Kidney (tissue), 22 donors: ENCODE measurements around the gene TMEM87B. TPM values are rescaled to one million over a fixed set of nuclear protein-coding genes. Genes with fewer than 3 reads are reported as not detected.
A peak's percentile ranks its signal among the peaks of the same experiment; 100 is the strongest.

ENCODE experiments used
- DNase-seq, 5 donors: peaks; one replicate each; pipeline ENCODE4 v3.0.0-alpha.2; 2013 to 2020
- FAIRE-seq: peaks from 2 replicates; lab custom pipeline; 2012; peaks lifted over from hg19 to GRCh38; lab: Jason Lieb, UNC
- H3K27ac ChIP-seq, 2 donors: one replicate each; pipeline ENCODE4 v1.7.0; 2013; ENCODE audit warnings: low read depth in 2 of 2, low read length in 2 of 2, inconsistent platforms in 1 of 2
- H3K27me3 ChIP-seq: one replicate; pipeline ENCODE4 v1.7.1; 2013; ENCODE audit warnings: low read length, inconsistent platforms; ENCODE audit not compliant: control insufficient read depth, insufficient read depth
- H3K36me3 ChIP-seq, 3 donors: one replicate each; pipeline versions ENCODE4 v1.7.0 to v1.7.1; 2013; ENCODE audit warnings: low read length in 3 of 3, control low read depth in 1 of 3, inconsistent platforms in 1 of 3; ENCODE audit not compliant: insufficient read depth in 3 of 3, control insufficient read depth in 2 of 3
- H3K4me1 ChIP-seq, 3 donors: one replicate each; pipeline versions ENCODE4 v1.7.0 to v1.7.1; 2013; ENCODE audit warnings: low read length in 3 of 3, inconsistent platforms in 1 of 3, low read depth in 1 of 3; ENCODE audit not compliant: control insufficient read depth in 2 of 3, insufficient read depth in 2 of 3
- H3K4me3 ChIP-seq, 3 donors: one replicate each; pipeline versions ENCODE4 v1.7.0 to v1.8.1; 2013; ENCODE audit warnings: low read length in 3 of 3, control low read depth in 1 of 3, inconsistent platforms in 1 of 3
- H3K9ac ChIP-seq, 3 donors: one replicate each; pipeline versions ENCODE4 v1.7.0 to v1.7.1; 2013; ENCODE audit warnings: low read length in 3 of 3, control low read depth in 1 of 3, inconsistent platforms in 1 of 3
- H3K9me3 ChIP-seq, 3 donors: one replicate each; pipeline versions ENCODE4 v1.7.0 to v1.7.1; 2013; ENCODE audit warnings: low read length in 3 of 3, control low read depth in 1 of 3, inconsistent platforms in 1 of 3; ENCODE audit not compliant: control insufficient read depth in 2 of 3, insufficient read depth in 1 of 3
- CTCF ChIP-seq: IDR thresholded peaks from 3 replicates; pipeline ENCODE4 v1.5.1; 2012; ENCODE audit warnings: mild to moderate bottlenecking, moderate library complexity, borderline replicate concordance; ENCODE audit not compliant: insufficient read depth; ENCODE audit errors: extremely low read depth
- intact Hi-C: fragments of 100-400 bp; cut with DNase I; formaldehyde crosslinking; loops from one replicate; pipeline ENCODE4 v1.11.1; 2022
- long read RNA-seq, 10 donors: library from polyadenylated mRNA in 1 of 10; unstranded in 1 of 10; transcript quantifications; one replicate each; pipeline ENCODE4 v2.0.0 and lab custom pipeline, GENCODE V29; 2021 to 2026
- polyA plus RNA-seq: library from polyadenylated mRNA; stranded (reverse); fragments of 350-450 nt; fragmentation: Illumina TruSeq; extraction: RNeasy Lipid Tissue Mini Kit (QIAGEN cat#74804); gene quantifications from one replicate; pipeline ENCODE4 v1.2.3, GENCODE V29; 2014; ENCODE audit warnings: low read depth, low replicate concordance; ENCODE audit not compliant: insufficient read depth
- total RNA-seq: library from RNA; stranded (reverse); fragmentation: NEBNext Ultra II Directional; extraction: Animal tissue kit (Norgen Biotek cat#: 25700); gene quantifications from one replicate; pipeline ENCODE4 v1.2.1, GENCODE V29; 2021
- donor health status: control.
- donor health status: control.
- donor health status: control.
- donor health status: control.
- donor health status: control.
- donor health status: DM: yes; HTN: yes; CAD: no.
- donor health status: Normal renal cell carcinoma (clear cell type).

The TMEM87B gene
- total RNA-seq (21.9 TPM), polyA plus RNA-seq (6.5 TPM)
- long read RNA-seq, donor 1, full-length matches to known transcripts: 2 of 2 reads
- long read RNA-seq, donor 1, partial matches to known transcripts: 0 of 2 reads
- long read RNA-seq, donor 1, other reads (novel, unspliced or antisense): 0 of 2 reads
- long read RNA-seq, donor 2, full-length matches to known transcripts: 1 of 1 reads
- long read RNA-seq, donor 2, partial matches to known transcripts: 0 of 1 reads
- long read RNA-seq, donor 2, other reads (novel, unspliced or antisense): 0 of 1 reads
- long read RNA-seq, donor 3, partial matches to known transcripts: 0 of 1 reads
- long read RNA-seq, donor 3, other reads (novel, unspliced or antisense): 0 of 1 reads
- long read RNA-seq, donor 4, full-length matches to known transcripts: 4 of 4 reads
- long read RNA-seq, donor 4, partial matches to known transcripts: 0 of 4 reads
- long read RNA-seq, donor 4, other reads (novel, unspliced or antisense): 0 of 4 reads
- long read RNA-seq, donor 5, partial matches to known transcripts: 5 of 5 reads
- long read RNA-seq, donor 5, other reads (novel, unspliced or antisense): 0 of 5 reads
- long read RNA-seq, donor 6: 0 reads
- long read RNA-seq, donor 7, full-length matches to known transcripts: 8 of 17 reads
- long read RNA-seq, donor 7, partial matches to known transcripts: 4 of 17 reads
- long read RNA-seq, donor 7, other reads (novel, unspliced or antisense): 5 of 17 reads
- long read RNA-seq, donor 8, full-length matches to known transcripts: 2 of 2 reads
- long read RNA-seq, donor 8, partial matches to known transcripts: 0 of 2 reads
- long read RNA-seq, donor 8, other reads (novel, unspliced or antisense): 0 of 2 reads
- long read RNA-seq, donor 9: 0 reads
- long read RNA-seq, donor 10, full-length matches to known transcripts: 2 of 2 reads
- long read RNA-seq, donor 10, partial matches to known transcripts: 0 of 2 reads
- long read RNA-seq, donor 10, other reads (novel, unspliced or antisense): 0 of 2 reads

GRCh38 chr2:112054847-112055729 is at the start of gene TMEM87B:
TMEM87B (plus strand) TSS chr2:112055269; CDS start chr2:112055592, 323 bp downstream.
- H3K9ac ChIP-seq: peak within 1 kb of the TSS; percentile 2 to 89 (median 75)
- H3K27ac ChIP-seq: peak within 1 kb of the TSS; percentile 96 to 100
- H3K27me3 ChIP-seq: no peaks in the 10 kb centered on the region
- peak; percentile 98 to 100 (median 99) for DNase-seq
- H3K4me1 ChIP-seq: peaks cover 0 to 14% (median 8%) of the 10 kb centered on the region in 3 donors
- no peaks in the 10 kb centered on the region for H3K36me3 ChIP-seq
- no peak for FAIRE-seq
- no peaks in the 10 kb centered on the region for H3K9me3 ChIP-seq
- peak within 1 kb of the TSS; percentile 82 to 93 (median 90) for H3K4me3 ChIP-seq
- intact Hi-C loops: no loop called here
- no peak for TF ChIP-seq CTCF

- no peak for DNase-seq
- no peak overlapping the region for H3K27ac ChIP-seq
Measured at GRCh38 chr2:112005406-112006075, 49.5 kb upstream of the TMEM87B start.

More at GRCh38 chr2:112005406-112006075, 49.5 kb upstream of the TMEM87B start:
- no peak for TF ChIP-seq CTCF
- no peaks in the 10 kb centered on the region for H3K9me3 ChIP-seq
- intact Hi-C loops: no loop called here
- no peaks in the 10 kb centered on the region for H3K4me1 ChIP-seq
- no peak overlapping the region for H3K4me3 ChIP-seq
- peaks cover 0 to 27% (median 17%) of the 10 kb centered on the region in 3 donors for H3K36me3 ChIP-seq
- FAIRE-seq: no peak
- no peak overlapping the region for H3K9ac ChIP-seq
- no peaks in the 10 kb centered on the region for H3K27me3 ChIP-seq
